ENCODE data around the gene DOK4. TPM values are rescaled to one million over a fixed set of nuclear protein-coding genes. Genes with fewer than 3 reads are reported as not detected.

DOK4 gene
- total RNA-seq, 1 donor from 2014 or later, result 23.4 TPM

- Mint-ChIP-seq H3K27ac (ENCODE audit: unreplicated experiment) (no peak overlapping the region), H3K9me3 (ENCODE audit: unreplicated experiment) (no peaks in the 10 kb centered on the region), H3K27me3 (ENCODE audit: unreplicated experiment) (peaks cover 11% of the 10 kb centered on the region), H3K4me1 (ENCODE audit: low read depth, unreplicated experiment) (peaks cover 8% of the 10 kb centered on the region), H3K4me3 (ENCODE audit: unreplicated experiment) (no peak overlapping the region), H3K36me3 (ENCODE audit: unreplicated experiment) (no peaks in the 10 kb centered on the region)
- no peak for DNase-seq
- no peak for TF ChIP-seq CTCF (IDR thresholded peaks at IDR 0.05; ENCODE audit: partially characterized antibody, unreplicated experiment)
These were observed 30.0 kb upstream of the DOK4 start for GRCh38 chr16:57516176-57516725.

GRCh38 chr16:57514791-57515600 is 28.7 kb upstream of the DOK4 start:
- no peaks in the 10 kb centered on the region for H3K9me3 Mint-ChIP-seq (ENCODE audit: unreplicated experiment)
- DNase-seq, result no peak
- no peak for TF ChIP-seq CTCF (IDR thresholded peaks at IDR 0.05; ENCODE audit: partially characterized antibody, unreplicated experiment)
- H3K36me3 Mint-ChIP-seq (ENCODE audit: unreplicated experiment), result no peaks in the 10 kb centered on the region
- peaks cover 11% of the 10 kb centered on the region for H3K27me3 Mint-ChIP-seq (ENCODE audit: unreplicated experiment)
- no peak overlapping the region for H3K27ac Mint-ChIP-seq (ENCODE audit: unreplicated experiment)
- peaks cover 10% of the 10 kb centered on the region for H3K4me1 Mint-ChIP-seq (ENCODE audit: low read depth, unreplicated experiment)
- H3K4me3 Mint-ChIP-seq (ENCODE audit: unreplicated experiment), result no peak overlapping the region

GRCh38 chr16:57514371-57514770 is 28.1 kb upstream of the DOK4 start:
- H3K27me3 Mint-ChIP-seq (ENCODE audit: unreplicated experiment), result peaks cover 11% of the 10 kb centered on the region
- no peak overlapping the region for H3K4me3 Mint-ChIP-seq (ENCODE audit: unreplicated experiment)
- no peaks in the 10 kb centered on the region for H3K36me3 Mint-ChIP-seq (ENCODE audit: unreplicated experiment)
- no peak for TF ChIP-seq CTCF (IDR thresholded peaks at IDR 0.05; ENCODE audit: partially characterized antibody, unreplicated experiment)
- no peak overlapping the region for H3K27ac Mint-ChIP-seq (ENCODE audit: unreplicated experiment)
- no peak for DNase-seq
- H3K9me3 Mint-ChIP-seq (ENCODE audit: unreplicated experiment), result no peaks in the 10 kb centered on the region
- peaks cover 10% of the 10 kb centered on the region for H3K4me1 Mint-ChIP-seq (ENCODE audit: low read depth, unreplicated experiment)

- no peak for DNase-seq
- no peak for TF ChIP-seq CTCF (IDR thresholded peaks at IDR 0.05; ENCODE audit: partially characterized antibody, unreplicated experiment)
- H3K4me1 Mint-ChIP-seq (ENCODE audit: low read depth, unreplicated experiment), result peaks cover 15% of the 10 kb centered on the region
- H3K36me3 Mint-ChIP-seq (ENCODE audit: unreplicated experiment), result no peaks in the 10 kb centered on the region
- H3K4me3 Mint-ChIP-seq (ENCODE audit: unreplicated experiment), result no peak overlapping the region
- no peaks in the 10 kb centered on the region for H3K9me3 Mint-ChIP-seq (ENCODE audit: unreplicated experiment)
- H3K27ac Mint-ChIP-seq (ENCODE audit: unreplicated experiment), result no peak overlapping the region
- H3K27me3 Mint-ChIP-seq (ENCODE audit: unreplicated experiment), result peaks cover 11% of the 10 kb centered on the region
These were observed 27.2 kb upstream of the DOK4 start for GRCh38 chr16:57513371-57514102.

Measured in glutamatergic neuron (in vitro differentiated cells).